SK-N-SH treated with all-trans-retinoic acid at 6 μM for 48 hours (cell line): ENCODE measurements around the gene IQCH.

Source experiments
- RARB ChIP-seq: fragments of 250-450 bp; sonication (Bioruptor Pico); IDR thresholded peaks from 2 replicates; pipeline ENCODE4 v1.8.0; 2021; ENCODE audit warnings: mild to moderate bottlenecking, moderate library complexity
- TF ChIP-seq, protein P1 (sequence below): fragments of 250-450 bp; sonication (Bioruptor Pico); IDR thresholded peaks from 2 replicates; pipeline ENCODE4 v1.5.0; 2020; ENCODE audit warnings: mild to moderate bottlenecking, moderate library complexity

DNA sequence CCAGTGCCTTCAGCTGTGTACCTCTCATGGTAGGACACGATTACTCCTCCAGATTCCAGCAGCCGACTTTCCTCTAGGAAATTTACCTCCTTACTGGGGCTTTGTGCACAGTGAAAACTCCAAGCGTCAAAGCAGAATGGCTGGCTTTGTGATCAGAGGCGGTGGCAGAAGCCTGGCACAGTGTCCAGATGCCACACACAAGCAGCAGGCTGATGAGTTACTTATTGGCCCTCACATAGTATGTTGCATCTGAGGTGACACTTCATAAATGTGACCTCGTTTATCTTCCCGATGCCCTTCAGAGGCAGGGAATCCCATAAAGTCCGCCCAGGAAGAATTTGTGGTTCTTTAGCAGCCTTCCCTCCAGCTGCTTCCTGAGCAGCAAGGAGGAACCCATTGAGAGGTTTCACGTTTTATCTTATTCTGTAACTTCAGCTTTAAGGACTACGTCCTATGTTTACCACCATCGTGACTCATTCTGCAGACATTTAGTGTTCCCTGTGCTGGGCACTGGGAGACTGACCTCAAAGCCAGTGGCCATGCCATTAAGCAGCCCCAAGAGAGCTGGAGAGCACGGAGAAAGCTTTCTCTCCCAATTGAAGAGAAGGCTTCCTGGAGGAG is 159.3 kb downstream of the IQCH start:
- TF ChIP-seq, protein P1, sequence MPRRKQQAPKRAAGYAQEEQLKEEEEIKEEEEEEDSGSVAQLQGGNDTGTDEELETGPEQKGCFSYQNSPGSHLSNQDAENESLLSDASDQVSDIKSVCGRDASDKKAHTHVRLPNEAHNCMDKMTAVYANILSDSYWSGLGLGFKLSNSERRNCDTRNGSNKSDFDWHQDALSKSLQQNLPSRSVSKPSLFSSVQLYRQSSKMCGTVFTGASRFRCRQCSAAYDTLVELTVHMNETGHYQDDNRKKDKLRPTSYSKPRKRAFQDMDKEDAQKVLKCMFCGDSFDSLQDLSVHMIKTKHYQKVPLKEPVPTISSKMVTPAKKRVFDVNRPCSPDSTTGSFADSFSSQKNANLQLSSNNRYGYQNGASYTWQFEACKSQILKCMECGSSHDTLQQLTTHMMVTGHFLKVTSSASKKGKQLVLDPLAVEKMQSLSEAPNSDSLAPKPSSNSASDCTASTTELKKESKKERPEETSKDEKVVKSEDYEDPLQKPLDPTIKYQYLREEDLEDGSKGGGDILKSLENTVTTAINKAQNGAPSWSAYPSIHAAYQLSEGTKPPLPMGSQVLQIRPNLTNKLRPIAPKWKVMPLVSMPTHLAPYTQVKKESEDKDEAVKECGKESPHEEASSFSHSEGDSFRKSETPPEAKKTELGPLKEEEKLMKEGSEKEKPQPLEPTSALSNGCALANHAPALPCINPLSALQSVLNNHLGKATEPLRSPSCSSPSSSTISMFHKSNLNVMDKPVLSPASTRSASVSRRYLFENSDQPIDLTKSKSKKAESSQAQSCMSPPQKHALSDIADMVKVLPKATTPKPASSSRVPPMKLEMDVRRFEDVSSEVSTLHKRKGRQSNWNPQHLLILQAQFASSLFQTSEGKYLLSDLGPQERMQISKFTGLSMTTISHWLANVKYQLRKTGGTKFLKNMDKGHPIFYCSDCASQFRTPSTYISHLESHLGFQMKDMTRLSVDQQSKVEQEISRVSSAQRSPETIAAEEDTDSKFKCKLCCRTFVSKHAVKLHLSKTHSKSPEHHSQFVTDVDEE (CRISPR knock-in tag) = no peak
- no peak for TF ChIP-seq RARB (CRISPR knock-in tag)
